ENCODE data around the gene GATB. TPM values are rescaled to one million over a fixed set of nuclear protein-coding genes. Genes with fewer than 3 reads are reported as not detected.

GATB gene
- total and polyA plus RNA-seq, 2 experiments from 2014 or later = 17.7 to 18.9 TPM

- Histone ChIP-seq H3K4me1 (ENCODE audit: insufficient read depth) (no peaks in the 10 kb centered on the region), H3K4me2 (no peak overlapping the region), H3K27me3 (ENCODE audit: insufficient read depth) (no peaks in the 10 kb centered on the region), H3F3A (replicated peaks; ENCODE audit: low read depth) (no peaks in the 10 kb centered on the region), H4K20me1 (replicated peaks; ENCODE audit: insufficient read depth) (no peaks in the 10 kb centered on the region; the same call in 1 of the 2 replicates), H3K27ac (ENCODE audit: low read depth) (no peak overlapping the region), H3K79me2 (replicated peaks; ENCODE audit: insufficient read depth) (no peaks in the 10 kb centered on the region), H2AFZ (no peak overlapping the region), H3K4me3 (no peak overlapping the region), H3K36me3 (ENCODE audit: insufficient read depth) (no peaks in the 10 kb centered on the region; the same call in 1 of the 2 replicates), H3K9me2 (ENCODE audit: insufficient read depth) (no peaks in the 10 kb centered on the region)
- Mint-ChIP-seq H3K4me3 (no peak overlapping the region), H3K27me3 (ENCODE audit: insufficient read depth, low read depth, poor library complexity) (no peaks in the 10 kb centered on the region), H3K9me3 (no peaks in the 10 kb centered on the region), H3K27ac (no peak overlapping the region; the same call in 1 of the 2 replicates), H3K36me3 (ENCODE audit: low read depth) (peaks cover 12% of the 10 kb centered on the region), H3K4me1 (peaks cover 4% of the 10 kb centered on the region; the same call in 1 of the 3 replicates)
- DNase-seq (ENCODE audit: low spot score) (no peak), ATAC-seq (no peak)
- TF ChIP-seq CREB1 (CRISPR knock-in tag; IDR thresholded peaks at IDR 0.05; ENCODE audit: low read depth) (no peak), EZH2 (IDR thresholded peaks at IDR 0.05; ENCODE audit: low read depth, unreplicated experiment) (no peak), POLR2AphosphoS5 (IDR thresholded peaks at IDR 0.05; ENCODE audit: low read depth) (no peak), ETS1 (IDR thresholded peaks at IDR 0.05) (no peak), EZH2phosphoT487 (IDR thresholded peaks at IDR 0.05; ENCODE audit: unreplicated experiment) (no peak), REST (IDR thresholded peaks at IDR 0.05; ENCODE audit: unreplicated experiment) (no peak), ZNF114 (CRISPR knock-in tag; IDR thresholded peaks at IDR 0.05) (no peak), JUNB (IDR thresholded peaks at IDR 0.05; ENCODE audit: unreplicated experiment) (no peak), ZNF462 (CRISPR knock-in tag; IDR thresholded peaks at IDR 0.05) (no peak), STAT1 (IDR thresholded peaks at IDR 0.05; ENCODE audit: unreplicated experiment) (no peak)
- TF ChIP-seq, protein P1, sequence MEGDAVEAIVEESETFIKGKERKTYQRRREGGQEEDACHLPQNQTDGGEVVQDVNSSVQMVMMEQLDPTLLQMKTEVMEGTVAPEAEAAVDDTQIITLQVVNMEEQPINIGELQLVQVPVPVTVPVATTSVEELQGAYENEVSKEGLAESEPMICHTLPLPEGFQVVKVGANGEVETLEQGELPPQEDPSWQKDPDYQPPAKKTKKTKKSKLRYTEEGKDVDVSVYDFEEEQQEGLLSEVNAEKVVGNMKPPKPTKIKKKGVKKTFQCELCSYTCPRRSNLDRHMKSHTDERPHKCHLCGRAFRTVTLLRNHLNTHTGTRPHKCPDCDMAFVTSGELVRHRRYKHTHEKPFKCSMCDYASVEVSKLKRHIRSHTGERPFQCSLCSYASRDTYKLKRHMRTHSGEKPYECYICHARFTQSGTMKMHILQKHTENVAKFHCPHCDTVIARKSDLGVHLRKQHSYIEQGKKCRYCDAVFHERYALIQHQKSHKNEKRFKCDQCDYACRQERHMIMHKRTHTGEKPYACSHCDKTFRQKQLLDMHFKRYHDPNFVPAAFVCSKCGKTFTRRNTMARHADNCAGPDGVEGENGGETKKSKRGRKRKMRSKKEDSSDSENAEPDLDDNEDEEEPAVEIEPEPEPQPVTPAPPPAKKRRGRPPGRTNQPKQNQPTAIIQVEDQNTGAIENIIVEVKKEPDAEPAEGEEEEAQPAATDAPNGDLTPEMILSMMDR (conservative IDR thresholded peaks at IDR 0.05; ENCODE audit: low read depth in 2 of 2) = no peak
These were observed 52.7 kb downstream of the GATB start for GRCh38 chr4:151708100-151708499.
